RWPE2 (cell line): Measurements from ENCODE around the gene SLC2A6.

Source experiments
- ATAC-seq: fragments of 200-7000 bp; cut with Tn5 transposase; 3 replicates; pipeline ENCODE4 v1.9.1; 2021; ENCODE audit warnings: low read depth
- DNase-seq: peaks from one replicate; pipeline ENCODE4 v3.0.0-alpha.2; 2020; ENCODE audit warnings: low spot score
- H3K27ac ChIP-seq: fragments of 450-650 bp; 2 replicates; pipeline ENCODE4 v1.5.1; 2017; ENCODE audit warnings: mild to moderate bottlenecking; ENCODE audit not compliant: poor library complexity, severe bottlenecking
- H3K27me3 ChIP-seq: fragments of 250-450 bp; sonication (Bioruptor Pico); 2 replicates; pipeline ENCODE4 v1.5.1; 2021; ENCODE audit warnings: mild to moderate bottlenecking, moderate library complexity; ENCODE audit not compliant: insufficient read depth, poor library complexity, severe bottlenecking
- H3K36me3 ChIP-seq: fragments of 250-450 bp; sonication (Bioruptor Pico); 2 replicates; pipeline ENCODE4 v1.5.1; 2020; ENCODE audit warnings: low read depth, mild to moderate bottlenecking, moderate library complexity
- H3K4me1 ChIP-seq: fragments of 250-450 bp; sonication (Bioruptor Pico); 2 replicates; pipeline ENCODE4 v1.5.1; 2021; ENCODE audit warnings: mild to moderate bottlenecking, moderate library complexity; ENCODE audit not compliant: insufficient read depth, poor library complexity, severe bottlenecking
- H3K4me3 ChIP-seq: fragments of 250-450 bp; sonication (Bioruptor Pico); 2 replicates; pipeline ENCODE4 v1.5.1; 2021; ENCODE audit warnings: mild to moderate bottlenecking, moderate library complexity; ENCODE audit not compliant: severe bottlenecking
- H3K9me3 ChIP-seq: fragments of 250-450 bp; sonication (Bioruptor Pico); 2 replicates; pipeline ENCODE4 v1.5.1; 2021; ENCODE audit warnings: mild to moderate bottlenecking, moderate library complexity; ENCODE audit not compliant: severe bottlenecking
- CTCF ChIP-seq: fragments of 450-650 bp; IDR thresholded peaks from one replicate; pipeline ENCODE4 v1.5.1; 2017; ENCODE audit warnings: mild to moderate bottlenecking, moderate library complexity; ENCODE audit not compliant: poor library complexity, severe bottlenecking

SLC2A6 gene

GRCh38 chr9:133489253-133490190 lies 10.6 kb upstream of the SLC2A6 start:
- Histone ChIP-seq H3K9me3 (no peaks in the 10 kb centered on the region), H3K4me3 (no peak overlapping the region), H3K27me3 (no peaks in the 10 kb centered on the region), H3K4me1 (no peaks in the 10 kb centered on the region), H3K36me3 (no peaks in the 10 kb centered on the region), H3K27ac (no peak overlapping the region)
- ATAC-seq (no peak), DNase-seq (no peak)
- TF ChIP-seq CTCF, result no peak

DNA sequence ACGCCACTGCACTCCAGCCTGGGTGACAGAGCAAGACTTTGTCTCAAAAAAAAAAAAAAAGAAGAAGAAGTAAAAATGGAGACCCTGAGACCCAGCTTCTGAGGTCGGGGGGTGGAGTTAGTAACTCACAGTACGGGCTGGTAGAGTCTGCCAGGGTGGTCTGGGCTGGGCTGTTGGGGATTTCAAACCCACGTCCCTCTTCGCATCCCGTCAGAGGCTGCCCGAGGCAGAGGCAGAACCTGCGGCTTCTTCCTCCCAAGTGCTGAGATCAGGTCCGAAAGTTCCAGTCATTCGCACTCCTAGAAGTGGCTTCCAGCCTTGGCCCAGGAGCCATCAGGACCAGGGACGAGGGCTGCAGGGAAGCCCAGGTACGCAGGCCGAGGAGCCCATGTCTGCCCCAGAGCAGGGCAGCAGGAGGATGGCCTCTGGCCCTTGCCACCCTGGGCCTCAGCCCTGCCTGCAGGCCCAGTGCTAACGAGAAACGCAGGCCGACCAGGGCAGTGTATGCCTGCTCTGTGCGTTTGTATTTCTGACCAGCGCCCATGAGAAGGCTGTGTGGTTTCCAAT lies 9.9 kb upstream of the SLC2A6 start:
- Histone ChIP-seq H3K9me3 (no peaks in the 10 kb centered on the region), H3K27ac (no peak overlapping the region), H3K27me3 (no peaks in the 10 kb centered on the region), H3K36me3 (no peaks in the 10 kb centered on the region), H3K4me3 (no peak overlapping the region), H3K4me1 (no peaks in the 10 kb centered on the region)
- DNase-seq, result no peak
- no peak for TF ChIP-seq CTCF
- no peak for ATAC-seq

GRCh38 chr9:133487331-133487725 lies 8.4 kb upstream of the SLC2A6 start:
- H3K9me3 ChIP-seq, result no peaks in the 10 kb centered on the region
- ATAC-seq (no peak), DNase-seq (no peak)
- H3K36me3 ChIP-seq, result no peaks in the 10 kb centered on the region
- no peak overlapping the region for H3K4me3 ChIP-seq
- no peak for TF ChIP-seq CTCF
- no peaks in the 10 kb centered on the region for H3K27me3 ChIP-seq
- no peak overlapping the region for H3K27ac ChIP-seq
- H3K4me1 ChIP-seq, result no peaks in the 10 kb centered on the region

GRCh38 chr9:133485531-133486260 lies 6.8 kb upstream of the SLC2A6 start:
- TF ChIP-seq CTCF, result no peak
- no peaks in the 10 kb centered on the region for H3K36me3 ChIP-seq
- no peaks in the 10 kb centered on the region for H3K27me3 ChIP-seq
- no peak overlapping the region for H3K27ac ChIP-seq
- no peak for DNase-seq
- peak; percentile 4; the same call in 1 of the 3 replicates for ATAC-seq
- H3K9me3 ChIP-seq, result no peaks in the 10 kb centered on the region
- no peaks in the 10 kb centered on the region for H3K4me1 ChIP-seq
- H3K4me3 ChIP-seq, result no peak overlapping the region
